Measurements from ENCODE around the gene KLRG1.

GRCh38 chr12:9036227-9036626, 46.9 kb downstream of the KLRG1 start:
- TF ChIP-seq CTCF (IDR thresholded peaks at IDR 0.05) (no peak), POLR2A (IDR thresholded peaks at IDR 0.05) (no peak)

Measured in body of pancreas (tissue), 4 donors.